DND-41 (cell line): ENCODE data around the gene ATP6V0C.

Source experiments
- CTCF ChIP-seq: IDR thresholded peaks from 2 replicates; pipeline ENCODE4 v1.5.1; 2012; ENCODE audit warnings: borderline replicate concordance, low read length, moderate library complexity, mild to moderate bottlenecking; ENCODE audit not compliant: poor library complexity, severe bottlenecking; ENCODE audit errors: extremely low read depth
- EZH2 ChIP-seq: IDR thresholded peaks from 3 replicates; pipeline ENCODE4 v1.6.1; 2012; ENCODE audit warnings: borderline replicate concordance, low read depth, mild to moderate bottlenecking, moderate library complexity, low read length, inconsistent platforms; ENCODE audit not compliant: severe bottlenecking

DNA sequence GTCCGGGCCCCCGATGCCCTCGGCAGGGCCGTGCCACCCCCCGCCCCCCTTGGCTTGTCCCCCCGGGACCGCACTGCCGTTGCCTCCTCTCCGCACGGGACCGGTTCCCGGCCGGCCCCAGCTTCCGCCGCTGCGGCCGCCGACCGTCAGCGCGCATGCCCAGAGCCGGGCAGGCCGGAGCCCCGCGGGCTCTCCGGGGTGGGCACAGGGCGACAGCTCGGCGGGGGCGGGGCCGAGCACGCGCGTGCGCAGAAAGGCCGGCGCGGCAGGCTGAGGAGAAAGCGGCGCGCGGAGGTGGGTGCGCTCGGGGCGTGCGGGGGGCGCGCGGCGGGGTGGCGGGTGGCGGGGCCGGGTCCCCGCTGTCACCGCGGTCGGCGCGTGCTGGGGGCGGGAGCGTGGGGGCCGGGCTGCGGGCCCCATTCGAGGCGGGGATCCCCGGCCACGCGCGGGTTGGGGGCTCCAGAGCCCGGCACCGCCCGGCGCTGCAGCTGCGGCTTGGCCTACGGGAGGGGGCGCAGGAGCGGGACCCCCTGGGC is 38.8 kb upstream of the ATP6V0C start, which contains the start of gene TBC1D24:
- peak; percentile 2 for TF ChIP-seq CTCF
- TF ChIP-seq EZH2, result no peak
